H1 (cell line): ENCODE measurements around the gene MDK. TPM values are rescaled to one million over a fixed set of nuclear protein-coding genes. Genes with fewer than 3 reads are reported as not detected.

Experiments
- CTCF ChIA-PET: fragments of 300-600 bp; sonication (Branson Sonifier 250); formaldehyde crosslinking; loops from one replicate; lab custom pipeline; 2021; ENCODE audit not compliant: partially characterized antibody; lab: Charles Lee
- POLR2A ChIA-PET: fragments of 300-600 bp; sonication (Branson Sonifier 250); formaldehyde crosslinking; loops from one replicate; lab custom pipeline; 2021; ENCODE audit warnings: inconsistent platforms; ENCODE audit not compliant: partially characterized antibody; lab: Charles Lee
- DNase-seq, 2 experiments: peaks; one replicate each; pipeline versions ENCODE4 v3.0.0 to v3.0.0-alpha.2; 2010 to 2022; ENCODE audit warnings: low spot score in 2 of 2, low read depth in 1 of 2, mixed read lengths in 1 of 2
- FAIRE-seq: peaks from 2 replicates; lab custom pipeline; 2011; peaks lifted over from hg19 to GRCh38; lab: Jason Lieb, UNC
- H2AFZ ChIP-seq: 2 replicates; pipeline ENCODE4 v1.8.1; 2012; ENCODE audit warnings: low read length, inconsistent platforms
- H2AK5ac ChIP-seq: 2 replicates; pipeline ENCODE4 v1.6.1; 2013; ENCODE audit warnings: low read depth, low read length
- H2BK120ac ChIP-seq: replicated peaks from 2 replicates; pipeline ENCODE3; 2013; ENCODE audit warnings: low read depth, low read length, inconsistent platforms
- H2BK12ac ChIP-seq: 2 replicates; pipeline ENCODE4 v1.6.1; 2013; ENCODE audit warnings: low read depth, low read length
- H2BK15ac ChIP-seq: 2 replicates; pipeline ENCODE4 v1.6.1; 2013; ENCODE audit warnings: low read length
- H2BK20ac ChIP-seq: 2 replicates; pipeline ENCODE4 v1.6.1; 2013; ENCODE audit warnings: low read length
- H2BK5ac ChIP-seq: 2 replicates; pipeline ENCODE4 v1.6.1; 2013; ENCODE audit warnings: low read depth, low read length
- H3K14ac ChIP-seq: 2 replicates; pipeline ENCODE4 v1.6.1; 2013; ENCODE audit warnings: inconsistent platforms; ENCODE audit not compliant: insufficient read length
- H3K18ac ChIP-seq: 2 replicates; pipeline ENCODE4 v1.6.1; 2013; ENCODE audit warnings: low read length; ENCODE audit errors: extremely low read depth
- H3K23ac ChIP-seq: 2 replicates; pipeline ENCODE4 v1.6.1; 2013; ENCODE audit warnings: inconsistent platforms; ENCODE audit not compliant: insufficient read length
- H3K23me2 ChIP-seq: 2 replicates; pipeline ENCODE4 v1.6.1; 2013; ENCODE audit warnings: low read depth, low read length
- H3K27ac ChIP-seq: 2 replicates; pipeline ENCODE4 v1.6.1; 2011; ENCODE audit warnings: low read depth, low read length, inconsistent platforms
- H3K27me3 ChIP-seq, 4 experiments: replicated peaks in 1 of 4; 1 replicate in 1 of 4; 2 replicates in 3 of 4; pipeline versions ENCODE4 v1.6.1 to v1.8.1; 2011 to 2013; ENCODE audit warnings: low read length in 3 of 4, mild to moderate bottlenecking in 3 of 4, inconsistent platforms in 2 of 4, mixed read lengths in 2 of 4, moderate library complexity in 1 of 4; ENCODE audit not compliant: control insufficient read depth in 3 of 4, insufficient read depth in 3 of 4; ENCODE audit errors: extremely low read depth in 1 of 4
- H3K36me3 ChIP-seq, 4 experiments: 2 replicates each; pipeline versions ENCODE4 v1.6.1 to v1.8.1; 2011 to 2013; ENCODE audit warnings: mild to moderate bottlenecking in 4 of 4, low read length in 3 of 4, moderate library complexity in 2 of 4, control low read depth in 1 of 4, inconsistent platforms in 1 of 4; ENCODE audit not compliant: insufficient read depth in 4 of 4, control insufficient read depth in 2 of 4
- H3K4ac ChIP-seq: replicated peaks from 2 replicates; pipeline ENCODE3; 2013; ENCODE audit warnings: low read length, low read depth, mixed read lengths, inconsistent platforms; ENCODE audit not compliant: insufficient read length
- H3K4me1 ChIP-seq, 4 experiments: replicated peaks in 1 of 4; 1 replicate in 1 of 4; 2 replicates in 3 of 4; pipeline versions ENCODE4 v1.6.1 to v1.8.1; 2011 to 2013; ENCODE audit warnings: low read length in 3 of 4, inconsistent platforms in 2 of 4, mixed read lengths in 1 of 4; ENCODE audit not compliant: insufficient read depth in 4 of 4, control insufficient read depth in 3 of 4
- H3K4me2 ChIP-seq, 2 experiments: 2 replicates each; pipeline versions ENCODE4 v1.6.1 to v1.8.1; 2011 to 2013; ENCODE audit warnings: low read depth in 2 of 2, low read length in 2 of 2, control low read depth in 1 of 2, inconsistent platforms in 1 of 2, mild to moderate bottlenecking in 1 of 2; ENCODE audit not compliant: insufficient read depth in 1 of 2
- H3K4me3 ChIP-seq, 4 experiments: fragments of 200-600, 300-600 bp in 1 of 4; sonication (generic), shearing (Covaris generic), sonication (Bioruptor Twin) in 1 of 4; 2 replicates each; pipeline versions ENCODE4 v1.5.1 to v1.8.1; 2011 to 2016; ENCODE audit warnings: low read length in 4 of 4, low read depth in 3 of 4, control low read depth in 2 of 4, inconsistent platforms in 2 of 4, mild to moderate bottlenecking in 2 of 4, mixed read lengths in 1 of 4, moderate library complexity in 1 of 4; ENCODE audit not compliant: insufficient read depth in 2 of 4; ENCODE audit errors: extremely low read depth in 1 of 4
- H3K56ac ChIP-seq: replicated peaks from 2 replicates; pipeline ENCODE3; 2013; ENCODE audit warnings: low read depth, mild to moderate bottlenecking, mixed read lengths, low read length, inconsistent platforms; ENCODE audit not compliant: insufficient read length
- H3K79me1 ChIP-seq: 2 replicates; pipeline ENCODE4 v1.6.1; 2013; ENCODE audit warnings: low read depth, low read length, control low read depth
- H3K79me2 ChIP-seq, 2 experiments: 2 replicates each; pipeline versions ENCODE4 v1.6.1 to v1.8.1; 2012 to 2013; ENCODE audit warnings: low read length in 2 of 2, mild to moderate bottlenecking in 2 of 2, inconsistent platforms in 1 of 2; ENCODE audit not compliant: insufficient read depth in 2 of 2, control insufficient read depth in 1 of 2
- H3K9ac ChIP-seq, 4 experiments: replicated peaks in 1 of 4; 1 replicate in 1 of 4; 2 replicates in 3 of 4; pipeline versions ENCODE4 v1.6.1 to v1.8.1; 2011 to 2013; ENCODE audit warnings: low read depth in 3 of 4, low read length in 3 of 4, control low read depth in 2 of 4, mild to moderate bottlenecking in 2 of 4, moderate library complexity in 2 of 4, inconsistent platforms in 1 of 4; ENCODE audit errors: extremely low read depth in 1 of 4
- H3K9me3 ChIP-seq, 2 experiments: 2 replicates each; pipeline versions ENCODE4 v1.6.1 to v1.8.1; 2012 to 2013; ENCODE audit warnings: mild to moderate bottlenecking in 2 of 2, moderate library complexity in 2 of 2, control low read depth in 1 of 2, inconsistent platforms in 1 of 2, low read depth in 1 of 2, low read length in 1 of 2, mixed read lengths in 1 of 2; ENCODE audit not compliant: insufficient read depth in 2 of 2
- H4K20me1 ChIP-seq, 2 experiments: replicated peaks in 1 of 2; 2 replicates each; pipeline versions ENCODE3 to v1.8.1; 2011 to 2013; ENCODE audit warnings: inconsistent platforms in 2 of 2, low read length in 2 of 2, mild to moderate bottlenecking in 1 of 2; ENCODE audit not compliant: insufficient read depth in 2 of 2, control insufficient read depth in 1 of 2
- H4K5ac ChIP-seq: 2 replicates; pipeline ENCODE4 v1.6.1; 2013; ENCODE audit warnings: low read length, low read depth, mixed read lengths, inconsistent platforms; ENCODE audit not compliant: insufficient read length
- H4K8ac ChIP-seq: 2 replicates; pipeline ENCODE4 v1.8.0; 2013; ENCODE audit warnings: mild to moderate bottlenecking, moderate library complexity, low read length, inconsistent platforms; ENCODE audit not compliant: insufficient read depth; ENCODE audit errors: extremely low read depth
- H4K91ac ChIP-seq: replicated peaks from 2 replicates; pipeline ENCODE3; 2013; ENCODE audit warnings: low read length, mixed read lengths, inconsistent platforms; ENCODE audit not compliant: insufficient read length
- EZH2 ChIP-seq: fragments of 200-600 bp; sonication (generic); IDR thresholded peaks from 2 replicates; pipeline ENCODE4 v1.7.1; 2012; ENCODE audit warnings: low read depth, mild to moderate bottlenecking, moderate library complexity, low read length, inconsistent platforms; ENCODE audit not compliant: severe bottlenecking
- GABPA ChIP-seq: IDR thresholded peaks from 2 replicates; pipeline ENCODE4 v1.6.1; 2011; ENCODE audit warnings: mild to moderate bottlenecking, low read length, moderate library complexity, borderline replicate concordance; ENCODE audit not compliant: insufficient read depth
- MAFK ChIP-seq: IDR thresholded peaks from 2 replicates; pipeline ENCODE4 v1.6.1; 2012; ENCODE audit warnings: low read depth, mild to moderate bottlenecking, improper control_type of control experiment, low read length
- POLR2AphosphoS5 ChIP-seq: IDR thresholded peaks from 2 replicates; pipeline ENCODE4 v1.6.1; 2011; ENCODE audit warnings: low read depth, low read length
- RAD21 ChIP-seq, 2 experiments: IDR thresholded peaks in 1 of 2; conservative IDR thresholded peaks in 1 of 2; 2 replicates each; pipeline ENCODE4 v1.6.1; 2011; ENCODE audit warnings: low read depth in 2 of 2, low read length in 2 of 2, improper control_type of control experiment in 1 of 2, inconsistent platforms in 1 of 2, mild to moderate bottlenecking in 1 of 2, moderate library complexity in 1 of 2
- SRF ChIP-seq: IDR thresholded peaks from 2 replicates; pipeline ENCODE4 v1.6.1; 2011; ENCODE audit warnings: mild to moderate bottlenecking, low read depth, low read length, moderate library complexity
- TBP ChIP-seq: IDR thresholded peaks from 2 replicates; pipeline ENCODE4 v1.6.1; 2011; ENCODE audit warnings: low read depth, low read length, improper control_type of control experiment
- YY1 ChIP-seq: IDR thresholded peaks from 2 replicates; pipeline ENCODE4 v1.6.1; 2011; ENCODE audit warnings: low read depth, mild to moderate bottlenecking, low read length
- ZNF274 ChIP-seq: IDR thresholded peaks from 2 replicates; pipeline ENCODE4 v1.7.0; 2012; ENCODE audit warnings: low read length, borderline replicate concordance; ENCODE audit errors: extremely low read depth
- WGBS, 2 experiments: shearing (Covaris generic) in 1 of 2; methylation state at CpG; one replicate each; pipeline versions ENCODE4 v1.1.6 to v1.1.7; 2013 to 2015; ENCODE audit warnings: low lambda C conversion rate in 2 of 2, mixed read lengths in 2 of 2, inconsistent platforms in 1 of 2, low coverage in 1 of 2, missing lambda C conversion rate in 1 of 2; ENCODE audit not compliant: insufficient replicate concordance in 2 of 2, insufficient coverage in 1 of 2, insufficient read length in 1 of 2; ENCODE audit errors: extremely low coverage in 1 of 2, missing lambda C conversion rate in 1 of 2; 5-methylcytosine and 5-hydroxymethylcytosine counted together
- polyA plus RNA-seq, 7 experiments: library from polyadenylated mRNA; depleted of rRNA in 3 of 7; stranded (reverse) in 5 of 7; unstranded in 2 of 7; fragments of >200 nt in 5 of 7; fragments of 200-250 nt in 2 of 7; gene quantifications; 1 replicate in 5 of 7; 2 replicates in 1 of 7; 4 replicates in 1 of 7; pipeline versions ENCODE4 v1.2.1 to v1.2.3, GENCODE V29; 2011 to 2013; ENCODE audit warnings: missing spikeins in 2 of 7, mixed read lengths in 2 of 7
- total RNA-seq: library from RNA; stranded (reverse); fragmentation: NEBNext Ultra II Directional; extraction: Animal tissue kit (Norgen Biotek cat#: 25700); gene quantifications from 2 replicates; pipeline ENCODE4 v1.2.1, GENCODE V29; 2021
- TF ChIP-seq, protein P1 (sequence below): IDR thresholded peaks from 2 replicates; pipeline ENCODE4 v1.6.1; 2011; ENCODE audit warnings: low read depth, mild to moderate bottlenecking, low read length; ENCODE audit not compliant: insufficient read depth

Gene MDK
- total and polyA plus RNA-seq, 2 of the 8 experiments (the other 6 are each of a cell fraction or from before 2014, with no cell fraction given): 309 to 606 TPM

- Histone ChIP-seq H2BK15ac (peak overlapping the region; percentile 46; the same call in 1 of the 2 replicates), H3K56ac (no peak overlapping the region), H3K27me3 (peaks cover 19 to 49% (median 40%) of the 10 kb centered on the region in 4 experiments), H3K14ac (no peak overlapping the region), H2BK12ac (no peak overlapping the region), H3K4ac (no peak overlapping the region), H3K4me1 (peaks cover 3 to 18% (median 16%) of the 10 kb centered on the region in 4 experiments), H3K27ac (no peak overlapping the region), H3K23ac (no peak overlapping the region), H3K79me1 (no peaks in the 10 kb centered on the region), H2AK5ac (no peak overlapping the region), H4K20me1 (peaks cover 1 to 15% of the 10 kb centered on the region in 2 experiments), H3K23me2 (peaks cover 30% of the 10 kb centered on the region), H2BK20ac (no peak overlapping the region), H2AFZ (no peak overlapping the region), H3K4me2 (peak overlapping the region; percentile 69 to 95), H3K18ac (no peak overlapping the region; the same call in 1 of the 2 replicates), H2BK120ac (no peak overlapping the region), H4K5ac (no peak overlapping the region), H3K4me3 (peak overlapping the region; percentile 17 to 62 (median 50)), H4K8ac (no peak overlapping the region), H3K79me2 (no peaks in the 10 kb centered on the region), H2BK5ac (no peak overlapping the region), H3K9me3 (no peaks in the 10 kb centered on the region; a peak in 1 of 4 replicates), H3K9ac (no peak overlapping the region), H3K36me3 (no peaks in the 10 kb centered on the region), H4K91ac (no peak overlapping the region)
- POLR2A ChIA-PET: interaction anchor here (0.6 to 4.9 kb wide), 4 partner anchors 10 to 203 kb away, joined by 3 to 35 read pairs (median 6); partner anchors contain the start of genes AMBRA1 and MDK
- DNase-seq: peak in 1 of 2 experiments; percentile 77
- no peak for FAIRE-seq
- CTCF ChIA-PET: interaction anchor here (0.6 to 7.7 kb wide), 25 partner anchors 9 to 274 kb away, joined by 3 to 124 read pairs (median 4); partner anchors contain the start of gene MDK
- WGBS, 2 experiments: 16% methylated on average over 38 of the region's 49 CpGs; no CpG with 5 or more reads in 1 of the 2 experiments
- TF ChIP-seq EZH2 (peak; percentile 80), MAFK (no peak), POLR2AphosphoS5 (no peak), SRF (no peak), TBP (no peak), ZNF274 (no peak), YY1 (no peak), RAD21 (IDR thresholded peaks at IDR 0.05 in 1 of 2, conservative IDR thresholded peaks at IDR 0.05 in 1 of 2; ENCODE audit: low read depth in 2 of 2, low read length in 2 of 2) (no peak), GABPA (no peak)
- TF ChIP-seq, protein P1, sequence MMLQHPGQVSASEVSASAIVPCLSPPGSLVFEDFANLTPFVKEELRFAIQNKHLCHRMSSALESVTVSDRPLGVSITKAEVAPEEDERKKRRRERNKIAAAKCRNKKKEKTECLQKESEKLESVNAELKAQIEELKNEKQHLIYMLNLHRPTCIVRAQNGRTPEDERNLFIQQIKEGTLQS: no peak
Measured at GRCh38 chr11:46390331-46391171, 9.1 kb downstream of the MDK start.
